DND-41 (cell line): ENCODE measurements around the gene STC2.

Experiments
- ATAC-seq: fragments of 200-7000 bp; cut with Tn5 transposase; 3 replicates; pipeline ENCODE4 v1.9.1; 2021; ENCODE audit warnings: low read depth; ENCODE audit not compliant: insufficient read depth
- DNase-seq: peaks from one replicate; pipeline ENCODE4 v3.0.0-alpha.2; 2020
- H2AFZ ChIP-seq: 2 replicates; pipeline ENCODE4 v1.6.0; 2012; ENCODE audit warnings: low read depth, low read length
- H3K27ac ChIP-seq: 2 replicates; pipeline ENCODE4 v1.5.1; 2012; ENCODE audit warnings: low read length, inconsistent platforms
- H3K27me3 ChIP-seq: fragments of 200-600 bp; sonication (generic); 2 replicates; pipeline ENCODE4 v1.6.0; 2012; ENCODE audit warnings: low read length, mild to moderate bottlenecking, inconsistent platforms; ENCODE audit not compliant: insufficient read depth, poor library complexity
- H3K36me3 ChIP-seq: 2 replicates; pipeline ENCODE4 v1.5.1; 2012; ENCODE audit warnings: low read length, inconsistent platforms; ENCODE audit not compliant: insufficient read depth
- H3K4me1 ChIP-seq: 2 replicates; pipeline ENCODE4 v1.5.1; 2012; ENCODE audit warnings: mild to moderate bottlenecking, low read length; ENCODE audit not compliant: insufficient read depth
- H3K4me2 ChIP-seq: 2 replicates; pipeline ENCODE4 v1.6.0; 2012; ENCODE audit warnings: mild to moderate bottlenecking, moderate library complexity, low read length, inconsistent platforms; ENCODE audit not compliant: insufficient read depth
- H3K4me3 ChIP-seq, 2 experiments: fragments of 200-600 bp in 1 of 2; shearing (Covaris generic) in 1 of 2; 2 replicates each; pipeline ENCODE4 v1.5.1; 2012 to 2016; ENCODE audit warnings: inconsistent platforms in 2 of 2, low read length in 2 of 2, mild to moderate bottlenecking in 2 of 2, low read depth in 1 of 2, moderate library complexity in 1 of 2
- H3K79me2 ChIP-seq: 2 replicates; pipeline ENCODE4 v1.6.0; 2012; ENCODE audit warnings: low read length, inconsistent platforms; ENCODE audit not compliant: insufficient read depth
- H3K9ac ChIP-seq: 2 replicates; pipeline ENCODE4 v1.6.0; 2012; ENCODE audit warnings: low read depth, mild to moderate bottlenecking, inconsistent platforms, low read length, moderate library complexity
- H3K9me3 ChIP-seq: 2 replicates; pipeline ENCODE4 v1.5.1; 2012; ENCODE audit warnings: low read length, moderate library complexity, mild to moderate bottlenecking, inconsistent platforms; ENCODE audit not compliant: insufficient read depth, severe bottlenecking
- H4K20me1 ChIP-seq: 2 replicates; pipeline ENCODE4 v1.6.0; 2012; ENCODE audit warnings: low read length; ENCODE audit not compliant: insufficient read depth
- CTCF ChIP-seq: IDR thresholded peaks from 2 replicates; pipeline ENCODE4 v1.5.1; 2012; ENCODE audit warnings: borderline replicate concordance, low read length, moderate library complexity, mild to moderate bottlenecking; ENCODE audit not compliant: poor library complexity, severe bottlenecking; ENCODE audit errors: extremely low read depth
- EZH2 ChIP-seq: IDR thresholded peaks from 3 replicates; pipeline ENCODE4 v1.6.1; 2012; ENCODE audit warnings: borderline replicate concordance, low read depth, mild to moderate bottlenecking, moderate library complexity, low read length, inconsistent platforms; ENCODE audit not compliant: severe bottlenecking

STC2 gene

GRCh38 chr5:173291722-173292658 lies 36.2 kb downstream of the STC2 start:
- H3K27ac ChIP-seq: no peak overlapping the region
- H3K4me3 ChIP-seq: no peak overlapping the region
- no peaks in the 10 kb centered on the region for H3K36me3 ChIP-seq
- H3K4me1 ChIP-seq: peaks cover 6% of the 10 kb centered on the region
- H3K9me3 ChIP-seq: no peaks in the 10 kb centered on the region
- no peaks in the 10 kb centered on the region for H3K79me2 ChIP-seq
- H2AFZ ChIP-seq: no peak overlapping the region
- no peak for DNase-seq
- peaks cover 40% of the 10 kb centered on the region for H3K27me3 ChIP-seq
- no peak overlapping the region for H3K4me2 ChIP-seq
- H4K20me1 ChIP-seq: peaks cover 11% of the 10 kb centered on the region
- TF ChIP-seq CTCF (no peak), EZH2 (no peak)
- no peak overlapping the region for H3K9ac ChIP-seq
- ATAC-seq: no peak

GRCh38 chr5:173290477-173291131 lies 37.6 kb downstream of the STC2 start:
- Histone ChIP-seq H4K20me1 (peaks cover 9% of the 10 kb centered on the region), H3K9ac (no peak overlapping the region), H3K4me2 (no peak overlapping the region), H3K27me3 (peaks cover 40% of the 10 kb centered on the region), H3K27ac (no peak overlapping the region), H3K4me1 (peaks cover 6% of the 10 kb centered on the region), H3K79me2 (no peaks in the 10 kb centered on the region), H3K36me3 (no peaks in the 10 kb centered on the region), H3K4me3 (no peak overlapping the region), H3K9me3 (no peaks in the 10 kb centered on the region), H2AFZ (no peak overlapping the region)
- ATAC-seq (no peak), DNase-seq (no peak)
- TF ChIP-seq EZH2 (no peak), CTCF (no peak)

GRCh38 chr5:173289372-173289771 lies 38.8 kb downstream of the STC2 start:
- TF ChIP-seq CTCF (no peak), EZH2 (no peak)
- H2AFZ ChIP-seq: no peak overlapping the region
- H3K4me2 ChIP-seq: no peak overlapping the region
- H3K27ac ChIP-seq: no peak overlapping the region
- no peak overlapping the region for H3K4me3 ChIP-seq
- no peaks in the 10 kb centered on the region for H3K36me3 ChIP-seq
- H3K27me3 ChIP-seq: peaks cover 33% of the 10 kb centered on the region
- peaks cover 6% of the 10 kb centered on the region for H3K4me1 ChIP-seq
- H3K79me2 ChIP-seq: no peaks in the 10 kb centered on the region
- H4K20me1 ChIP-seq: peaks cover 6% of the 10 kb centered on the region; the same call in 1 of the 2 replicates
- no peaks in the 10 kb centered on the region for H3K9me3 ChIP-seq
- no peak for DNase-seq
- ATAC-seq: no peak
- H3K9ac ChIP-seq: no peak overlapping the region
